ENCODE measurements around the gene NELFCD. TPM values are rescaled to one million over a fixed set of nuclear protein-coding genes. Genes with fewer than 3 reads are reported as not detected.

The NELFCD gene
- total and polyA plus RNA-seq, 2 donors from 2014 or later = 50.2 to 63.4 TPM

DNA sequence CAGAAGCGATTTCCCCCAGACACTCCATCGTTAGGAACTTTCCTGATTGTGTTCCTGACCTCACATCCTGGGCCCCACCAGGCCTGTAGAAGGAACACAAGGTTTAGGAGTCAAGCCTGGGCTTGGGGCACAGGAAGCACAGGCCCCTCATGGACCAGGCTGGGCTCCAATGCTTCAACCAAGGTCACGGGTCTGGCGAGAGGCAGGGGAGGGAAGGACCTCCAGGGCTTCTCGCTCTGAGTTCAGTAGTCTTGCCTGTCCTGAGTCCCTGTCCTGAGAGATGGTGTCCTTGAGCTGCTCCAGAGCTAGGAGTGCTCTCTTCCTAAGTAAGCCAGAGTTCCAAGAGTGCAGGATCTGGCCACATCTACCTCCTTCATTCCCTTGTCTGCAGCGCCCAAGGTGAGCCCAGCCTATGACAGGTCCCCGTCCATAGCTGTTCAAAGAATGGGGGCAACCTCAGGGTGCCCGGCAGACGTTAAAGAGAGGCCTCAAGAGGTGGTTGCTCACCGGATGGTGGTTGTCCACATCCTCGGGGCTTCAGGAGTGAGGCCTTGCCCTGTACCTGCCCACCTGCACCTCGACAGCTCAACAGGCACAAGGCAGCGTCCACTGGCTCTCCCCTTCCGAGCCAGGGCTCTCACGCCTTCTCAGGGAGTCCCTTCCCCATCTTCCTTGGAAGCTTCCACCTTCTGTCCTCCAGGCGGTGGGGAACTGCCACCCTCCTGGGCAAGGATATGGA, 36.6 kb downstream of the NELFCD start:
- intact Hi-C loops (cut with DNase I) = no loop called here
- FAIRE-seq (no peak), DNase-seq (peak in 1 of 5 donors; percentile 50)
- Histone ChIP-seq H3K27ac (ENCODE audit: low read depth in 2 of 2, low read length in 2 of 2) (no peak overlapping the region), H3K4me1 (ENCODE audit: control insufficient read depth in 2 of 3, insufficient read depth in 2 of 3, low read depth in 1 of 3, low read length in 3 of 3) (no peaks in the 10 kb centered on the region), H3K9me3 (ENCODE audit: control insufficient read depth in 2 of 3, insufficient read depth in 1 of 3, low read length in 3 of 3) (no peaks in the 10 kb centered on the region), H3K36me3 (ENCODE audit: control insufficient read depth in 2 of 3, insufficient read depth in 3 of 3, low read length in 3 of 3) (no peaks in the 10 kb centered on the region), H3K9ac (ENCODE audit: low read length in 3 of 3) (no peak overlapping the region), H3K27me3 (ENCODE audit: control insufficient read depth, insufficient read depth, low read length) (no peaks in the 10 kb centered on the region), H3K4me3 (ENCODE audit: low read length in 3 of 3) (no peak overlapping the region)
- TF ChIP-seq, protein P1, sequence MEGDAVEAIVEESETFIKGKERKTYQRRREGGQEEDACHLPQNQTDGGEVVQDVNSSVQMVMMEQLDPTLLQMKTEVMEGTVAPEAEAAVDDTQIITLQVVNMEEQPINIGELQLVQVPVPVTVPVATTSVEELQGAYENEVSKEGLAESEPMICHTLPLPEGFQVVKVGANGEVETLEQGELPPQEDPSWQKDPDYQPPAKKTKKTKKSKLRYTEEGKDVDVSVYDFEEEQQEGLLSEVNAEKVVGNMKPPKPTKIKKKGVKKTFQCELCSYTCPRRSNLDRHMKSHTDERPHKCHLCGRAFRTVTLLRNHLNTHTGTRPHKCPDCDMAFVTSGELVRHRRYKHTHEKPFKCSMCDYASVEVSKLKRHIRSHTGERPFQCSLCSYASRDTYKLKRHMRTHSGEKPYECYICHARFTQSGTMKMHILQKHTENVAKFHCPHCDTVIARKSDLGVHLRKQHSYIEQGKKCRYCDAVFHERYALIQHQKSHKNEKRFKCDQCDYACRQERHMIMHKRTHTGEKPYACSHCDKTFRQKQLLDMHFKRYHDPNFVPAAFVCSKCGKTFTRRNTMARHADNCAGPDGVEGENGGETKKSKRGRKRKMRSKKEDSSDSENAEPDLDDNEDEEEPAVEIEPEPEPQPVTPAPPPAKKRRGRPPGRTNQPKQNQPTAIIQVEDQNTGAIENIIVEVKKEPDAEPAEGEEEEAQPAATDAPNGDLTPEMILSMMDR (IDR thresholded peaks at IDR 0.05; ENCODE audit: borderline replicate concordance, extremely low read depth, insufficient read depth) = no peak

DNA sequence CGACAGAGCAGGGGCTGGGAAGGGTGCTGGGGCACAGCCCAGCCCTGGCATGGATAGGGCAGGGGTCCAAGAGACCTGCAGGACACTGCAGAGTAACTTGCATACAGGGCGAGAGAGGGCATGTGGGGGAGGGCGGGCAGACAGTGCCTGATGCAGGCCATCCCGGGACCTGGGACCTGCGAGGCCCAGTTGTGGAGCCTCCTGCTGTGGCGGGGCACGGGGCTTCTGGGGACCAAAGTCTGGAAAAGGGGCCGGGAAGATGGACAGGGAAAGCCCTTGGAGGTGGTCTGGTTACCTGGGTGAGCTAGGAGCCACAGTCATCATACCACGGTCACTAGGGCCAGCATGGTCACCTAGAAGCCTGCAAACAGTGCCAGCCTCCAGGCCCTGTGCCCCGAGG, 37.8 kb downstream of the NELFCD start:
- intact Hi-C loops (cut with DNase I) = no loop called here

DNA sequence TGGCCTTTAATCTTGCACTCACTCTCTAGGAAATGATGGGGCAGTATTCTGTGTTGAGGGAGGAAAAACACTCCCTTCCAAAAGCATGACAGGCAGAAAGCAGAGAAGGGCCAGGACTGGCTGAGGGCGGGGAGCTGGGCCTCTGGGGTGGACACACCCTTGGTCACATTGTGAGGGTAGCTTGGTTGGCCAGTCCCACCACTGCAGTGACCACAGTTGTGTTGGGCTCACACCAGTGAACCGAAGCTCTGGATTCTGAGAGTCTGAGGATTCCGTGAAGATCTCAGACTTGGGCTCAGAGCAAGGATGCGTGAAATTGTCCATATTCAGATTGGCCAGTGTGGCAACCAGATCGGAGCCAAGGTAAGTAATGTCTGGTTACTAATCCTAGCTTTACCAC, 38.2 kb downstream of the NELFCD start, which contains the start of gene TUBB1:
TUBB1 (plus strand) TSS at position 213 of the 400 bp plus-strand sequence; CDS start at position 307, 94 bp downstream.
- Histone ChIP-seq H3K36me3 (ENCODE audit: control insufficient read depth in 2 of 3, insufficient read depth in 3 of 3, low read length in 3 of 3) (peaks cover 0 to 7% (median 1%) of the 10 kb centered on the region in 3 donors), H3K9me3 (ENCODE audit: control insufficient read depth in 2 of 3, insufficient read depth in 1 of 3, low read length in 3 of 3) (no peaks in the 10 kb centered on the region), H3K27ac (ENCODE audit: low read depth in 2 of 2, low read length in 2 of 2) (no peak within 1 kb of the TSS), H3K4me1 (ENCODE audit: control insufficient read depth in 2 of 3, insufficient read depth in 2 of 3, low read depth in 1 of 3, low read length in 3 of 3) (no peaks in the 10 kb centered on the region), H3K9ac (ENCODE audit: low read length in 3 of 3) (no peak within 1 kb of the TSS), H3K4me3 (ENCODE audit: low read length in 3 of 3) (no peak within 1 kb of the TSS), H3K27me3 (ENCODE audit: control insufficient read depth, insufficient read depth, low read length) (no peaks in the 10 kb centered on the region)
- DNase-seq (no peak), FAIRE-seq (no peak)
- TF ChIP-seq, protein P1 (IDR thresholded peaks at IDR 0.05; ENCODE audit: borderline replicate concordance, extremely low read depth, insufficient read depth) = no peak
- intact Hi-C loops (cut with DNase I) = no loop called here

More for the DNA sequence above, 37.8 kb downstream of the NELFCD start:
- no peak overlapping the region for H3K27ac ChIP-seq (ENCODE audit: low read depth in 2 of 2, low read length in 2 of 2)
- H3K4me3 ChIP-seq (ENCODE audit: low read length in 3 of 3) = no peak overlapping the region
- TF ChIP-seq, protein P1 (IDR thresholded peaks at IDR 0.05; ENCODE audit: borderline replicate concordance, extremely low read depth, insufficient read depth) = no peak
- H3K4me1 ChIP-seq (ENCODE audit: control insufficient read depth in 2 of 3, insufficient read depth in 2 of 3, low read depth in 1 of 3, low read length in 3 of 3) = no peaks in the 10 kb centered on the region
- no peak for FAIRE-seq
- DNase-seq = peak in 1 of 5 donors; percentile 66
- H3K9ac ChIP-seq (ENCODE audit: low read length in 3 of 3) = no peak overlapping the region
- no peaks in the 10 kb centered on the region for H3K9me3 ChIP-seq (ENCODE audit: control insufficient read depth in 2 of 3, insufficient read depth in 1 of 3, low read length in 3 of 3)
- H3K27me3 ChIP-seq (ENCODE audit: control insufficient read depth, insufficient read depth, low read length) = no peaks in the 10 kb centered on the region
- H3K36me3 ChIP-seq (ENCODE audit: control insufficient read depth in 2 of 3, insufficient read depth in 3 of 3, low read length in 3 of 3) = peaks cover 0 to 4% (median 0%) of the 10 kb centered on the region in 3 donors
